Right lobe of liver (tissue), 4 donors: ENCODE measurements around the gene APLF.

Experiments used
- CTCF ChIP-seq, 4 donors: fragments of 200-600 bp in 3 of 4; fragments of 450-650 bp in 1 of 4; IDR thresholded peaks; one replicate each; pipeline versions ENCODE4 v1.5.1 to v1.8.0; 2016 to 2022; ENCODE audit warnings: antibody characterized with exemption in 4 of 4, mild to moderate bottlenecking in 2 of 4
- POLR2A ChIP-seq: fragments of 450-650 bp; IDR thresholded peaks from one replicate; pipeline ENCODE4 v1.6.1; 2017; ENCODE audit warnings: antibody characterized with exemption, mild to moderate bottlenecking
- donor health status: DM: no; HTN: no; CAD: no.
- donor health status: DM: no; HTN: no; CAD: no.
- donor health status: DM: no; HTN: yes; CAD: no.

GRCh38 chr2:68564426-68564825 lies 97.0 kb downstream of the APLF start:
- TF ChIP-seq CTCF (IDR thresholded peaks at IDR 0.05) (no peak), POLR2A (no peak)
